ENCODE measurements around the gene TBC1D8.

- TF ChIP-seq ZNF274 (IDR thresholded peaks at IDR 0.05; ENCODE audit: low read depth, low read length) (no peak), SUZ12 (IDR thresholded peaks at IDR 0.05; ENCODE audit: extremely low read depth, insufficient read depth, insufficient read length) (no peak)
Measured at GRCh38 chr2:101081375-101081907, 69.7 kb downstream of the TBC1D8 start.

All from NT2/D1 (cell line).